GM12878 (cell line): ENCODE data around the gene NR2F2. TPM values are rescaled to one million over a fixed set of nuclear protein-coding genes. Genes with fewer than 3 reads are reported as not detected.

Experiments used
- ATAC-seq: fragments of 200-7000 bp; cut with Tn5 transposase; 3 replicates; pipeline ENCODE4 v1.9.1; 2020; ENCODE audit warnings: mild to moderate bottlenecking, moderate library complexity
- BruUV-seq: library from RNA; stranded (reverse); fragments of 400-500 nt; replicated peaks from 2 replicates; lab custom pipeline; 2021; lab: Mats Ljungman, UMichigan
- CTCF ChIA-PET: fragments of 300-600 bp; sonication (Branson Sonifier 250); formaldehyde crosslinking; extraction: SDS; loops from one replicate; lab custom pipeline; 2021; ENCODE audit warnings: inconsistent platforms; lab: Yijun Ruan, JAX
- POLR2A ChIA-PET: fragments of 350-600 bp; formaldehyde crosslinking; extraction: SDS; loops from one replicate; lab custom pipeline; 2021; ENCODE audit warnings: inconsistent platforms; lab: Charles Lee
- RAD21 ChIA-PET: fragments of 300-600 bp; sonication (Branson Sonifier 250); formaldehyde crosslinking; loops from one replicate; lab custom pipeline; 2023; ENCODE audit warnings: antibody characterized with exemption; ENCODE audit not compliant: unreplicated experiment; lab: Charles Lee
- SMC1A ChIA-PET: fragments of 300-600 bp; sonication (Branson Sonifier 250); formaldehyde crosslinking; loops from one replicate; lab custom pipeline; 2023; ENCODE audit not compliant: unreplicated experiment, uncharacterized antibody; lab: Charles Lee
- DNase-seq: peaks from one replicate; pipeline ENCODE4 v3.0.0-alpha.2; 2011; ENCODE audit warnings: low read depth, low spot score
- FAIRE-seq: peaks from 3 replicates; lab custom pipeline; 2011; peaks lifted over from hg19 to GRCh38; lab: Jason Lieb, UNC
- H2AFZ ChIP-seq: 2 replicates; pipeline ENCODE4 v1.6.0; 2011; ENCODE audit warnings: low read depth, low read length, control low read depth; ENCODE audit not compliant: control insufficient read depth
- H3K27ac ChIP-seq: 2 replicates; pipeline ENCODE4 v1.5.1; 2011; ENCODE audit warnings: control low read depth; ENCODE audit not compliant: control insufficient read depth, insufficient read depth
- H3K27me3 ChIP-seq, 2 experiments: replicated peaks in 1 of 2; 2 replicates each; pipeline versions ENCODE4 v1.6.0 to v1.6.1; 2011; ENCODE audit warnings: low read length in 1 of 2; ENCODE audit not compliant: control insufficient read depth in 2 of 2, insufficient read depth in 2 of 2
- H3K36me3 ChIP-seq, 2 experiments: 2 replicates each; pipeline ENCODE4 v1.5.1; 2011; ENCODE audit warnings: low read length in 1 of 2; ENCODE audit not compliant: control insufficient read depth in 2 of 2, insufficient read depth in 2 of 2
- H3K4me1 ChIP-seq: 2 replicates; pipeline ENCODE4 v1.6.1; 2011; ENCODE audit warnings: mild to moderate bottlenecking, low read length, moderate library complexity, mixed read lengths; ENCODE audit not compliant: control insufficient read depth, insufficient read depth
- H3K4me2 ChIP-seq: 2 replicates; pipeline ENCODE4 v1.6.0; 2011; ENCODE audit warnings: control low read depth; ENCODE audit not compliant: control insufficient read depth, insufficient read depth
- H3K4me3 ChIP-seq: fragments of 200-600 bp; sonication (generic); 2 replicates; pipeline ENCODE4 v1.5.1; 2016
- H3K79me2 ChIP-seq: 2 replicates; pipeline ENCODE4 v1.6.0; 2011; ENCODE audit warnings: low read length; ENCODE audit not compliant: control insufficient read depth, insufficient read depth
- H3K9ac ChIP-seq: 2 replicates; pipeline ENCODE4 v1.8.0; 2011; ENCODE audit warnings: low read length, control low read depth, mixed read lengths; ENCODE audit not compliant: control insufficient read depth, insufficient read depth
- H3K9me3 ChIP-seq: replicated peaks from 3 replicates; pipeline ENCODE4 v1.5.1; 2011; ENCODE audit warnings: mild to moderate bottlenecking, low read length; ENCODE audit not compliant: control insufficient read depth, insufficient read depth
- H4K20me1 ChIP-seq: 2 replicates; pipeline ENCODE4 v1.6.0; 2011; ENCODE audit not compliant: control insufficient read depth, insufficient read depth
- GATAD2B ChIP-seq: fragments of 450-650 bp; conservative IDR thresholded peaks from 2 replicates; pipeline ENCODE4 v1.6.1; 2017; ENCODE audit warnings: low read depth, mild to moderate bottlenecking, moderate library complexity
- WGBS: methylation state at CpG from one replicate; pipeline ENCODE4 v1.1.6; 2016; ENCODE audit warnings: low lambda C conversion rate; ENCODE audit not compliant: insufficient replicate concordance, insufficient coverage; ENCODE audit errors: missing lambda C conversion rate; 5-methylcytosine and 5-hydroxymethylcytosine counted together
- in situ Hi-C: fragments of 300-500 bp; cut with MboI; formaldehyde crosslinking; loops from 9 replicates; pipeline ENCODE4 v1.14.3; 2018; ENCODE audit warnings: mixed read lengths
- intact Hi-C: fragments of 100-400 bp; cut with micrococcal nuclease; formaldehyde crosslinking; loops from one replicate; pipeline ENCODE4 v1.14.2; 2022; ENCODE audit not compliant: unreplicated experiment
- polyA plus RNA-seq, 11 experiments: library from polyadenylated mRNA; depleted of rRNA in 4 of 11; unstranded in 6 of 11; stranded (reverse) in 5 of 11; fragments of >200 nt; fragmentation: Nextera tagmentation in 4 of 11; fragmentation: Illumina TruSeq in 1 of 11; extraction: Ambion mirVana in 4 of 11; extraction: Trizol in 1 of 11; gene quantifications; 1 replicate in 1 of 11; 2 replicates in 10 of 11; pipeline versions ENCODE4 v1.2.1 to v1.2.3, GENCODE V29; 2011 to 2016; ENCODE audit warnings: inconsistent platforms in 2 of 11, missing spikeins in 2 of 11, low read depth in 1 of 11
- total RNA-seq, 4 experiments: library from RNA; depleted of rRNA in 3 of 4; stranded (reverse); fragments of >200 nt in 3 of 4; fragmentation: Illumina TruSeq in 1 of 4; extraction: Trizol in 1 of 4; gene quantifications; 2 replicates each; pipeline versions ENCODE4 v1.2.1 to v1.2.3, GENCODE V29; 2013 to 2021
- TF ChIP-seq, protein P1 (sequence below): IDR thresholded peaks from 2 replicates; pipeline ENCODE4 v1.6.1; 2012; ENCODE audit warnings: low read depth, low read length, improper control_type of control experiment

NR2F2 gene
- total and polyA plus RNA-seq, 10 of the 15 experiments (the other 5 are each of a cell fraction or from before 2014, with no cell fraction given), result 1.1 to 10.1 (median 3.2) TPM

DNA sequence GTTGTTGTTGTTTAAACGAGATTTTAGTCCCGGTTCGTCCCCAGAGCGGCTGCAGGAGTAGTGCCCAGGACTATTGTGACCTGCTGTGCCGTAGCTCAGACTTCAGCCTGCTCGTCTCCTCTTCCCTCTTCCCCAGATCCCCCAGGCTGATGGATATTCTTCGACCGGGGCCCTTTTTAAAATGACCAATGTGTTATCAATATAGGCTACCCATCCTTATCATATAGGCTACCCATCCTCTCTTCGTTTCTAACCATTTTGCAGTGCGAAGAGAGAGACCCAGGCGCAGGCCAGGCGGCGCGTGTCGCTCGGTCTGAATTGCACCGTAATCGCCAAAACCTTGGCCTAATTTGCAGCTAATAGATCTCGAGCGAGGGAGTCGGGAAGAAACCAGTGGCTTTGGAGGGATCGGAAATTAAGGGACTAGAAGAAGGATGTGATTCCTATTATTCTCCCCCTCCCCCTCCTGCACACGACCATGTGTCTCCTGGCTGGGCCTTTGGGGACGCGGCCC lies 23.0 kb downstream of the NR2F2 start:
- no peak for ATAC-seq
- peaks cover 0 to 12% of the 10 kb centered on the region in 2 experiments for H3K27me3 ChIP-seq
- CTCF ChIA-PET, result interaction anchor here (1.4 to 7.5 kb wide), 3 partner anchors 13 to 881 kb away, joined by 5 to 76 read pairs (median 5); partner anchors contain the start of gene NR2F2
- no peaks in the 10 kb centered on the region; the same call in 2 of the 3 replicates for H3K9me3 ChIP-seq
- TF ChIP-seq, protein P1, sequence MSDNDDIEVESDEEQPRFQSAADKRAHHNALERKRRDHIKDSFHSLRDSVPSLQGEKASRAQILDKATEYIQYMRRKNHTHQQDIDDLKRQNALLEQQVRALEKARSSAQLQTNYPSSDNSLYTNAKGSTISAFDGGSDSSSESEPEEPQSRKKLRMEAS, result no peak
- peak; percentile 20; the same call in 1 of the 2 replicates for TF ChIP-seq GATAD2B
- H3K9ac ChIP-seq, result no peak overlapping the region
- H2AFZ ChIP-seq, result no peak overlapping the region
- H3K4me1 ChIP-seq, result peaks cover 4% of the 10 kb centered on the region; the same call in 1 of the 2 replicates
- RAD21 ChIA-PET, result interaction anchor here (1.7 to 11.4 kb wide), 2 partner anchors 8 to 24 kb away, joined by 10 to 124 read pairs; partner anchors contain the start of gene NR2F2
- FAIRE-seq, result no peak
- no peaks in the 10 kb centered on the region for H3K79me2 ChIP-seq
- H4K20me1 ChIP-seq, result no peaks in the 10 kb centered on the region; the same call in 1 of the 2 replicates
- H3K4me3 ChIP-seq, result no peak overlapping the region
- in situ Hi-C loops (loop anchor here (10.0 kb wide), 1 partner anchor 881 kb away; no protein-coding TSS in a partner anchor), intact Hi-C loops (loop anchor here (10.0 kb wide), 1 partner anchor 791 kb away; no protein-coding TSS in a partner anchor)
- H3K4me2 ChIP-seq, result no peak overlapping the region
- BruUV-seq, result no TSS peak
- no peak for DNase-seq
- H3K36me3 ChIP-seq, result no peaks in the 10 kb centered on the region
- SMC1A ChIA-PET, result interaction anchor here (0.8 to 4.2 kb wide), 4 partner anchors 17 to 1770 kb away, joined by 3 to 35 read pairs (median 3); partner anchors contain the start of gene NR2F2
- H3K27ac ChIP-seq, result no peak overlapping the region
- 37% methylated on average over 23 of the region's 25 CpGs for WGBS
- POLR2A ChIA-PET, result interaction anchor here (1.3 to 2.0 kb wide), 2 partner anchors 23 to 25 kb away, joined by 4 to 7 read pairs; partner anchors contain the start of gene NR2F2
